Measurements from ENCODE around the gene PAEP.

GRCh38 chr9:135614821-135615665 is 53.5 kb downstream of the PAEP start:
- TF ChIP-seq CTCF (IDR thresholded peaks at IDR 0.05), result no peak
- TF ChIP-seq POLR2AphosphoS5 (IDR thresholded peaks at IDR 0.05; ENCODE audit: low read depth, low read length), result no peak

Measured in Panc1 (cell line).